Retinal pigment epithelial cell (primary cell): Measurements from ENCODE around the gene CXorf66.

Experiments
- DNase-seq: peaks from one replicate; pipeline ENCODE4 v3.0.0-alpha.2; 2010; ENCODE audit warnings: low read depth
- H3K4me3 ChIP-seq: 2 replicates; pipeline ENCODE4 v1.5.1; 2011; ENCODE audit warnings: mild to moderate bottlenecking, low read length, control low read depth, moderate library complexity
- TF ChIP-seq, protein P1 (sequence below): conservative IDR thresholded peaks from 2 replicates; pipeline ENCODE4 v1.5.1; 2011; ENCODE audit warnings: low read depth, low read length, control low read depth, inconsistent platforms

CXorf66 gene

DNA sequence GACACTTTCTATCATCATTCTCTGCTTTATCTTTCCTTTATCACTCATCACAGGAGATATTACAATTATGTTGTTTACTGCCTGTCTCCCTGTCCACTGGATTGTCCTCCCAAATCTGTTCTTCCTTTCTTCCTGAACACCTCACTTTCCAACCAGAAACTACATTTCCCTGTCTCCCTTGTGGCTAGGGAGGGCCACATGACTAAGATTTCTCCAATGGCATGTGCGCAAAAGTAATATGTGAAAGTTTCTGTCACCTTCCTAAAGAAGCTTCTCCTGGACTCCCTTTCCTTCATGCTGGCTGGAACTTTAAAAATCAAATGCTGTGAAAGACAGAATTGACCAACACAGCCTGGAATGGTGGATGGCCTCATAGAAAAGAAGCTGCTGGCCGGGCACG is 58.2 kb downstream of the CXorf66 start:
- no peak for DNase-seq
- H3K4me3 ChIP-seq: no peak overlapping the region
- TF ChIP-seq, protein P1, sequence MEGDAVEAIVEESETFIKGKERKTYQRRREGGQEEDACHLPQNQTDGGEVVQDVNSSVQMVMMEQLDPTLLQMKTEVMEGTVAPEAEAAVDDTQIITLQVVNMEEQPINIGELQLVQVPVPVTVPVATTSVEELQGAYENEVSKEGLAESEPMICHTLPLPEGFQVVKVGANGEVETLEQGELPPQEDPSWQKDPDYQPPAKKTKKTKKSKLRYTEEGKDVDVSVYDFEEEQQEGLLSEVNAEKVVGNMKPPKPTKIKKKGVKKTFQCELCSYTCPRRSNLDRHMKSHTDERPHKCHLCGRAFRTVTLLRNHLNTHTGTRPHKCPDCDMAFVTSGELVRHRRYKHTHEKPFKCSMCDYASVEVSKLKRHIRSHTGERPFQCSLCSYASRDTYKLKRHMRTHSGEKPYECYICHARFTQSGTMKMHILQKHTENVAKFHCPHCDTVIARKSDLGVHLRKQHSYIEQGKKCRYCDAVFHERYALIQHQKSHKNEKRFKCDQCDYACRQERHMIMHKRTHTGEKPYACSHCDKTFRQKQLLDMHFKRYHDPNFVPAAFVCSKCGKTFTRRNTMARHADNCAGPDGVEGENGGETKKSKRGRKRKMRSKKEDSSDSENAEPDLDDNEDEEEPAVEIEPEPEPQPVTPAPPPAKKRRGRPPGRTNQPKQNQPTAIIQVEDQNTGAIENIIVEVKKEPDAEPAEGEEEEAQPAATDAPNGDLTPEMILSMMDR: no peak

DNA sequence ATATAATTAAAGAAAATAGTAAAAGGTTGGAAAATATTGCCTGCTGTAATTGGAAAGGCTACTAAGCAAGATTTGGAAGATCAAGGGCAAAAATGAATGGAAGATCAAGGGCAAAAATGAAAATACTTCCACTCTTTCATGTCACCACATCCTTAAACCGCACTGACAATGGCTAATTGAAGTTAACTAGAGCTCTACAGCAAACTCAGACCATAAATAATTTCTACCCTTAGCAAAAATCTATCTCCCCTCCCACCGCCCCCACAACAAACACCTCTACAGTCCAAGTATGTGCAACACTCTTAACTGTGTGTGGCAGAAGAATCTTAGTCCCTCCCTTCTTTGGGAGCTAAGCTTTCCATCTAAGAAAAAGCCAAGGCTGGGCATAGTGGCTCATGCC is 59.6 kb downstream of the CXorf66 start:
- no peak for DNase-seq
- TF ChIP-seq, protein P1: no peak

More for the DNA sequence above, 59.6 kb downstream of the CXorf66 start:
- no peak overlapping the region for H3K4me3 ChIP-seq
